Measurements from ENCODE around the gene TNRC18. TPM values are rescaled to one million over a fixed set of nuclear protein-coding genes. Genes with fewer than 3 reads are reported as not detected.

TNRC18 gene
- total and polyA plus RNA-seq, 2 donors (not counting 1 experiment from before 2014, with no cell fraction given), result 17.8 to 75.0 TPM

DNA sequence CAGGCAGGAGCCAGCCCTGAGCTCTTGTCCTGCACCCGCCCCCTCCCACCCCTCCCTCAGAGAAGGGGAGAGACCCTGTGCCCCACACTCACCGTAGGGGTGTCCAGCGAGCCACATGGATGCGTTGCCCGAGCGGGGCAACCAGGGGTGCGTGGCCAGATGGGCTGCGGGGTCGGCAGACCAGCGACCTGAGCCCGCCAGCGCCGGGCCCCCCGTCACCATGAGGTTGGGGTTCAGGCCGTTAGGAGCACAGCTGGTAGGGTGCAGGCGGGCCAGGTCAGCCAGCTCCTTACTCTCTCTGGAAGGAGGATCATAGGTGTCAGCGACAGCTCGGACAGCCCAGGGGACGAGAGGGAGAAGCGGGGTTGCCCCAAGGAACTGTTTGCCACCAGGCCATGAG is 46.4 kb downstream of the TNRC18 start:
- ATAC-seq (ENCODE audit: low read depth), result no peak
- no peak for TF ChIP-seq EZH2 (IDR thresholded peaks at IDR 0.05; ENCODE audit: borderline replicate concordance, insufficient read depth, low read depth, low read length, poor library complexity, severe bottlenecking)
- TF ChIP-seq, protein P1, sequence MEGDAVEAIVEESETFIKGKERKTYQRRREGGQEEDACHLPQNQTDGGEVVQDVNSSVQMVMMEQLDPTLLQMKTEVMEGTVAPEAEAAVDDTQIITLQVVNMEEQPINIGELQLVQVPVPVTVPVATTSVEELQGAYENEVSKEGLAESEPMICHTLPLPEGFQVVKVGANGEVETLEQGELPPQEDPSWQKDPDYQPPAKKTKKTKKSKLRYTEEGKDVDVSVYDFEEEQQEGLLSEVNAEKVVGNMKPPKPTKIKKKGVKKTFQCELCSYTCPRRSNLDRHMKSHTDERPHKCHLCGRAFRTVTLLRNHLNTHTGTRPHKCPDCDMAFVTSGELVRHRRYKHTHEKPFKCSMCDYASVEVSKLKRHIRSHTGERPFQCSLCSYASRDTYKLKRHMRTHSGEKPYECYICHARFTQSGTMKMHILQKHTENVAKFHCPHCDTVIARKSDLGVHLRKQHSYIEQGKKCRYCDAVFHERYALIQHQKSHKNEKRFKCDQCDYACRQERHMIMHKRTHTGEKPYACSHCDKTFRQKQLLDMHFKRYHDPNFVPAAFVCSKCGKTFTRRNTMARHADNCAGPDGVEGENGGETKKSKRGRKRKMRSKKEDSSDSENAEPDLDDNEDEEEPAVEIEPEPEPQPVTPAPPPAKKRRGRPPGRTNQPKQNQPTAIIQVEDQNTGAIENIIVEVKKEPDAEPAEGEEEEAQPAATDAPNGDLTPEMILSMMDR (IDR thresholded peaks at IDR 0.05), result no peak

DNA sequence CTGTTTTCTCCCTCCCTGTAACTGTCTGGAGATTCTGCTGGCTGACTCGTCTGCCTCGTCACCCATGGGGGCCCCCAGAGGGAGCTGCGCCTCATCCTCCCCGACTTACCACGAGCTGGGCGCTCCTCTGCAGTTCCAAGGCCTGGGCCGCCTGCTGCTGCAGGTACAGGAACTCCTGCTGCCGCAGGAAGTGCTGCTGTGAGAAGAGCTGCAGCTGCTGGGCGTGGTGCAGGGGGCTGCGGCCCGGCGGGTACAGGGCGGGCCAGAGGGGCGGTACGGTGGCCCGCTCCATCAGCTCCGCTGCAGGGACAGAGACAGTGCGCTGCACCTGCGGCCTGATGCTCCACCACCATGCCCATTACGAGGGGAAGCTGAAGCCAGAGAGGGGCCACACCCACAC is 47.7 kb downstream of the TNRC18 start:
- no peak for TF ChIP-seq EZH2 (IDR thresholded peaks at IDR 0.05; ENCODE audit: borderline replicate concordance, insufficient read depth, low read depth, low read length, poor library complexity, severe bottlenecking)
- TF ChIP-seq, protein P1 (IDR thresholded peaks at IDR 0.05), result no peak
- H3K27me3 Mint-ChIP-seq, result no peaks in the 10 kb centered on the region
- peaks cover under 1% of the 10 kb centered on the region for H3K4me1 Mint-ChIP-seq
- Histone ChIP-seq H2AFZ (ENCODE audit: insufficient read depth, low read depth, low read length, poor library complexity, severe bottlenecking) (no peak overlapping the region), H3K4me3 (ENCODE audit: control extremely low read depth in 1 of 5, extremely low read depth in 1 of 5, insufficient read depth in 1 of 5, low read depth in 2 of 5, low read length in 4 of 5) (no peak overlapping the region), H3K27me3 (replicated peaks in 1 of 4; ENCODE audit: control extremely low read depth in 1 of 4, control insufficient read depth in 3 of 4, insufficient read depth in 4 of 4, low read length in 3 of 4) (no peaks in the 10 kb centered on the region), H4K20me1 (ENCODE audit: control insufficient read depth, insufficient read depth, low read length, poor library complexity, severe bottlenecking) (peaks cover 59% of the 10 kb centered on the region), H3K36me3 (replicated peaks in 1 of 2; ENCODE audit: control extremely low read depth in 1 of 2, control insufficient read depth in 1 of 2, extremely low read depth in 1 of 2, insufficient read depth in 2 of 2, low read length in 1 of 2) (peaks cover 0 to 42% of the 10 kb centered on the region in 2 experiments), H3K9me3 (ENCODE audit: control extremely low read depth in 1 of 3, control insufficient read depth in 2 of 3, insufficient read depth in 1 of 3, low read length in 2 of 3) (no peaks in the 10 kb centered on the region), H3K79me2 (ENCODE audit: control insufficient read depth, insufficient read depth, low read length) (peaks cover 37% of the 10 kb centered on the region), H3K4me2 (replicated peaks; ENCODE audit: low read depth, low read length, poor library complexity, severe bottlenecking) (no peak overlapping the region), H3K27ac (ENCODE audit: low read length in 2 of 2) (no peak overlapping the region), H3K9ac (ENCODE audit: low read length) (no peak overlapping the region), H3K4me1 (ENCODE audit: control insufficient read depth in 2 of 2, insufficient read depth in 2 of 2, low read length in 2 of 2) (no peaks in the 10 kb centered on the region)
- DNase-seq (no peak), ATAC-seq (ENCODE audit: low read depth) (no peak)
- POLR2A ChIA-PET, result interaction anchor here (0.6 kb wide), 1 partner anchor 145 kb away, joined by 4 read pairs; no protein-coding TSS in a partner anchor
- H3K27ac Mint-ChIP-seq, result no peak overlapping the region
- WGBS (ENCODE audit: insufficient coverage), result 92% methylated on average over 20 of the region's 20 CpGs
- CTCF ChIA-PET, result interaction anchor here (1.3 kb wide), 1 partner anchor 10 kb away, joined by 3 read pairs; no protein-coding TSS in a partner anchor
- no peak overlapping the region for H3K4me3 Mint-ChIP-seq
- intact Hi-C loops (cut with micrococcal nuclease), result no loop called here
- no peaks in the 10 kb centered on the region for H3K9me3 Mint-ChIP-seq (ENCODE audit: insufficient read depth)

More for the DNA sequence above, 46.4 kb downstream of the TNRC18 start:
- POLR2A ChIA-PET, result no interaction called here
- Mint-ChIP-seq H3K9me3 (ENCODE audit: insufficient read depth) (no peaks in the 10 kb centered on the region), H3K4me3 (no peak overlapping the region), H3K27ac (no peak overlapping the region), H3K27me3 (no peaks in the 10 kb centered on the region), H3K4me1 (peaks cover 11% of the 10 kb centered on the region)
- Histone ChIP-seq H3K9me3 (ENCODE audit: control extremely low read depth in 1 of 3, control insufficient read depth in 2 of 3, insufficient read depth in 1 of 3, low read length in 2 of 3) (no peaks in the 10 kb centered on the region), H3K4me2 (replicated peaks; ENCODE audit: low read depth, low read length, poor library complexity, severe bottlenecking) (no peak overlapping the region), H2AFZ (ENCODE audit: insufficient read depth, low read depth, low read length, poor library complexity, severe bottlenecking) (no peak overlapping the region), H3K4me3 (ENCODE audit: control extremely low read depth in 1 of 5, extremely low read depth in 1 of 5, insufficient read depth in 1 of 5, low read depth in 2 of 5, low read length in 4 of 5) (no peak overlapping the region), H3K79me2 (ENCODE audit: control insufficient read depth, insufficient read depth, low read length) (peaks cover 50% of the 10 kb centered on the region), H3K27ac (ENCODE audit: low read length in 2 of 2) (no peak overlapping the region), H3K27me3 (replicated peaks in 1 of 4; ENCODE audit: control extremely low read depth in 1 of 4, control insufficient read depth in 3 of 4, insufficient read depth in 4 of 4, low read length in 3 of 4) (no peaks in the 10 kb centered on the region), H3K36me3 (replicated peaks in 1 of 2; ENCODE audit: control extremely low read depth in 1 of 2, control insufficient read depth in 1 of 2, extremely low read depth in 1 of 2, insufficient read depth in 2 of 2, low read length in 1 of 2) (peaks cover 0 to 36% of the 10 kb centered on the region in 2 experiments), H3K9ac (ENCODE audit: low read length) (no peak overlapping the region), H3K4me1 (ENCODE audit: control insufficient read depth in 2 of 2, insufficient read depth in 2 of 2, low read length in 2 of 2) (no peaks in the 10 kb centered on the region), H4K20me1 (ENCODE audit: control insufficient read depth, insufficient read depth, low read length, poor library complexity, severe bottlenecking) (peaks cover 63% of the 10 kb centered on the region)
- intact Hi-C loops (cut with micrococcal nuclease), result no loop called here
- whole genome bisulfite sequencing (ENCODE audit: insufficient coverage), result 98% methylated on average over 19 of the region's 20 CpGs
- DNase-seq, result no peak
- CTCF ChIA-PET, result interaction anchor here (1.4 kb wide), 1 partner anchor 19 kb away, joined by 3 read pairs; no protein-coding TSS in a partner anchor

Measured in B cell (primary cell).